ENCODE results near the gene PODNL1.
"Not testable (repeated sequence)": the region's sequence is repeated elsewhere in the genome, so short reads cannot be mapped to it uniquely, and the experiment has no call there.

The PODNL1 gene

DNA sequence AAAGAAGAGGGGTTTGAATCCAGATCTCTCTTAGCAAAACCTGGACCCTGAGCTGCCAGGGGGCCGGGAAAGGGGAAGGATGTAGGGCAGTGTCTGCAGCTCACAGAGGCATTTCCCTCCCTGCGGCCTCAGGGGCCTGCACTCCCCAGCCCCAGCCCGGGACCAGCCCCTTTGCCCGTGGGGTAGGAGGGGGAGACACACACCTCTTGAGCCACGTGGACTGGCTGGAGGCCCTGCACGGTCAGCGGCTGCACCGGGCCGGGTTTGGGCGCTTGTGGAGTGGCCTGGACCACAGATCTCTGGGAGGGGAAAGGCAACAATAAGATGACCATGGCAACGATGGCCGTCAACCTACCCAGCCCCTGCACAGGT, 41.0 kb upstream of the PODNL1 start:
- no peak for TF ChIP-seq ZNF274 (IDR thresholded peaks at IDR 0.05; ENCODE audit: low read depth, low read length)
- H3K4me3 ChIP-seq (ENCODE audit: low read length) = no peak overlapping the region

DNA sequence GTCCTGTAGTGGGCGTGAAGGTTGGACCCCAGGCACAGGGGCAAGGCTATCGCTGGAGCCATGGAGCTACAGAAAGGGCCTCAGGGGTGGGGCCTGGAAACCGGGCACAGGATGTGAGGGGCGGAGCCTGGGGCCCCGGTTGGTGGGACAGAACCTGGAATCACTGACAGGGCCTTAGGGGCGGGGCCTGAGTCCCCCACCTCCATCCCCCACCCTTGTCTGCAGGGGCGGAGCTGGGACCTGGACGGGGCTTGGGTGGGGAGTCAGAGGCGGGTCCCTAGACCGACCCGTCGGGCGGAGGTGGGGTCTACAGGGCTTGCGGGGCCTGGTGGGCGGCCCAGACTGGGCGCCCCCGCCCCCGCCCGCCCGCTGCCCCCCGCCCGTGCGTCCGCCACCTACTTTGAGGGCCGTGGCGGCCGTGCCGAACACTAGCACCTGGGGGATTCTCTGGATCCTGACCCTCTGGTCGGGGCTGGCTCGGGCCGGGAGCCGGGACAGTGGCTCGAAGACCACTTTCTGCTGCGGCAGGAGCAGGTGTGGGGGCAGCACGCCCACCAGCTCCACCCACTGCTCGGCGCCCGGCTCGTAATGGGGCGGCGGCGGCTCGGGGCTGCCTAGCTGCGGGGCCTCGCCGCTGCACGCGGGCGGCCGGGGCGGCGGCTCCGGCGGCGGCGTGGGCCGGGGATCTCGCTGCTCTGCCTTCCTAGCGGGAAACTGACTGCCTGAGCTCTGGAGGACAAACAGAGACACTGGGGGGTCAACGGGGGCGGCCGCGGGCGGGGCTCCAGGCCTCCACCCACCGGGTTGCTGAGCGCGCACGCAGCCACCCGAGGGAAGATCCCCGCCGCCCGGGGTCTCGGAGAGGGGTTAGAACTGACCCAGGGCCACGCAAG, 40.4 kb upstream of the PODNL1 start:
- TF ChIP-seq ZNF274 (IDR thresholded peaks at IDR 0.05; ENCODE audit: low read depth, low read length) = no peak
- H3K4me3 ChIP-seq (ENCODE audit: low read length) = no peak overlapping the region

DNA sequence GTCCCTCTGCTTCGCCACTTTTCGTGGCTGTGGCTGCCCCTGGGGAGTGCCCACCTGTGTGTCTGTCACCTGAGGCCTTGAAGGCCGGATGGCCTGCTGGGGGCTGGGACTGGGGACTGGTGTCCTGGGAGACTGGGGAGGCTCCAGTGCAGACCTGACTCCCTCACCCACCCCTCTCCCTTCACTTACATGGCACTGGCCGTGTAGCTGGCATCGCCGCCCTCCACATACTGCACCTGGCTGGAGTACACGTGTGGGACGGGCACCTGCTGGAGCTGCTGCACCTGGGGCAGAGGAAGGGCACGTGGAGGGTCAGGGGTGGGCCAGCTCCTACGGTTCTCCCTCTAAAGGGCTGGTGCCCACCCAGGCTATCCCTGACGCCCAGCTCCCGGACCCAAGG, 39.6 kb upstream of the PODNL1 start:
- TF ChIP-seq ZNF274 (IDR thresholded peaks at IDR 0.05; ENCODE audit: low read depth, low read length) = no peak
- H3K4me3 ChIP-seq (ENCODE audit: low read length) = no peak overlapping the region

DNA sequence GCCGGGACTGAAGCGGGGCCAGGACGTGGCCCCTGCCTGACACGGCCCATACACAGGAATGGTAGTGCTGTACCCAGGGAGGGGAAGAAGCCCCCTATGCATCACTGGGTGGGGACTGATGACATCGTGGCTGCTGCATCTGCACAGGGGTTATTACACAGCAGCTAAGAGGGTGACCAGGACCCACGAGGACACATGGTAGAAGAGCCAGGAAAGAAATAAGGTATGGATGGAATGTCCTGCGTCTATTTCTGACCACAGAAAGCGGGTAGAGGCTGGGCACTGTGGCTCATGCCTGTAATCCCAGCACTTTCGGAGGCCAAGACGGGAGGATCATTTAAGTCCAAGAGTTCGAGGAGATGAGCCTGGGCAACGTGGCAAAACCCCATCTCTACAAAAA, 38.2 kb upstream of the PODNL1 start:
- no peak for TF ChIP-seq ZNF274 (IDR thresholded peaks at IDR 0.05; ENCODE audit: low read depth, low read length)
- H3K4me3 ChIP-seq (ENCODE audit: low read length) = no peak overlapping the region

DNA sequence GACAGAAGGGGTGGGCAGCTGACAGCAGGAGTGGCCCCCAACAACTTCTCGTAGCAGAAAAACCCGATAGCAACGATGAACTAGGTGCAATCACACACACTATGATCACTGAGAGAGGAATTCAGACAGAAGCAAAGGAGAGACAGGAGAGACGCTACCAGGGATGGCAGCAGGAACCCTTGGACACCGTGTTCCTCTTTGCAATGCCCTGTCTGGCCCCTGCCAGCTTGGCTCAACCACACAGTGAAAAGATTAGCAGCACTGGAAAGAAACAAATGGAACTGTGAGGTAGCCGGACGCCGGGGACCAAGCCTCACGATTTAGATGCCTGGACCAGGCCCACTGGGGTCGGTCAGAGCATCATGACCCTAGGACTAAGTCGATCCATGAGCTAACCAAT, 37.7 kb upstream of the PODNL1 start:
- no peak overlapping the region for H3K4me3 ChIP-seq (ENCODE audit: low read length)
- TF ChIP-seq ZNF274 (IDR thresholded peaks at IDR 0.05; ENCODE audit: low read depth, low read length) = no peak

DNA sequence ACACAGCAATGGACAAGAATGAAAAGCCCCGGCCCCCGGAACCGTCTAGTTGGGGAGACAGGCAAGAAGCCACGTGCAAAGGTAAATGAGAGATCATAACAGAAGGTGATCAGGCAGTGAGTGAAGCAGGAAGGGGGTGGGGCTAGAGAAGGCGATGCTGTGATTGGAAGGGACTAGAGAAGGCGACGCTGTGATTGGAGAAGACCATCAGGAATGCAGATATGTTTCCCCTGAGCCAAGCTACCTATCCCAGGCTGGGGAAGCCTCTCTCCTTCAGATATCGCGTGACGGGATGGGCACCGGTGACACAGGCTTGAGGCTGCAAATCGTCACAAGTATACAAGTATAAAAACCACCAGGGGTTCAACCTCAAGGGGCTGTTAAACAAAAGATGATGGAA, 35.9 kb upstream of the PODNL1 start:
- no peak for TF ChIP-seq ZNF274 (IDR thresholded peaks at IDR 0.05; ENCODE audit: low read depth, low read length)

DNA sequence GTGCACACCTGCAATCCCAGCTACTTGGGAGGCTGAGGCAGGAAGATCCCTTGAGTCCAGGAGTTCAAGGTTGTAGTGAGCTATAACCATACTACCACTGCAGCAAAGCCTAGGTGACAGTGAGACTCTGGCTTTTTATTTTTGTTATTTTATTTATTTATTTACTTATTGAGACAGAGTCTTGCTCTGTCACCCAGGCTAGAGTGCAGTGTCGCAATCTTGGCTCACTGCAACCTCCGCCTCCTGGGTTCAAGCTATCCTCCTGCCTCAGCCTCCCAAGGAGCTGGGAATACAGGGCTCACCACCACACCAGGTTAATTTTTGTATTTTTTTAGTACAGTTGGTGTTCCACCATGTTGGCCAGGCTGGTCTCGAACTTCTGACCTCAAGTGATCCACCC, 35.3 kb upstream of the PODNL1 start:
- not testable (repeated sequence) for H3K4me3 ChIP-seq (ENCODE audit: low read length)

More for the DNA sequence above, 35.9 kb upstream of the PODNL1 start:
- no peak overlapping the region for H3K4me3 ChIP-seq (ENCODE audit: low read length)

DNA sequence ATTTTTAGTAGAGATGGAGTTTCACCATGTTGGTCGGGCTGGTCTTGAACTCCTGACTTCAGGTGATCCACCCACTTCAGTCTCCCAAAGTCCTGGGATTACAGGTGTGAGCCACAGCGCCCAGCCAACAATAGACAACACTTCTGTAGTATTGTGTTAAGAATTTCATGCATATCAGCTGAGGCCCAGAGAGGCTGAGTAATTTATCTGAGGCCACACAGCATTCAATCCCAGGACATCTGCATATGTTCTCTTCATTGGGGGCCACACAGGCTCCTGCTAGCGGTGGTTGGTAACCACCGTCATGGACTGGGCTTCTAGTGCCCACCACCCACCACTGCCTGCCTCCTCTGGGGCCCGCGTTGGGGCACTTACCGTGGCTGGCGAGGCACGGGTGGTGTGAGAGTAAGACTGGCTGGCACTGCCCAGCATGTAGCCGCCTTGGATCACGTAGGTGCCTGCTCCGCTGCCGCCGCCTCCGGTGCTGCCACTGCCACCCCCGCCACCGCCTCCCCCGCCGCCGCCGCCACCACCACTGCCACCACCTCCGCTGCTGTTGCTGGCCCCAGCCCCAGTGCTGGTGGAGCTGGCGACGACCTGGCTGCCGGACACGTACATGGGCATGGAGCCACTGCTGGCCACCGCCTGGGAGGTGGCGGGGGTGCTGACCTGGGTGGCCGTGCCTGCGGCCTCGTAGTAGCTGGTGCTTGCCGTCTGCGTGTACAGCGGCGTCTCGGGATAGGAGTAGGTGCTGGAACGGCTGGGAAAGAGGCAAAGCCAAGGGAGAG, 34.3 kb upstream of the PODNL1 start:
- no peak overlapping the region for H3K4me3 ChIP-seq (ENCODE audit: low read length)
- no peak for TF ChIP-seq ZNF274 (IDR thresholded peaks at IDR 0.05; ENCODE audit: low read depth, low read length)

DNA sequence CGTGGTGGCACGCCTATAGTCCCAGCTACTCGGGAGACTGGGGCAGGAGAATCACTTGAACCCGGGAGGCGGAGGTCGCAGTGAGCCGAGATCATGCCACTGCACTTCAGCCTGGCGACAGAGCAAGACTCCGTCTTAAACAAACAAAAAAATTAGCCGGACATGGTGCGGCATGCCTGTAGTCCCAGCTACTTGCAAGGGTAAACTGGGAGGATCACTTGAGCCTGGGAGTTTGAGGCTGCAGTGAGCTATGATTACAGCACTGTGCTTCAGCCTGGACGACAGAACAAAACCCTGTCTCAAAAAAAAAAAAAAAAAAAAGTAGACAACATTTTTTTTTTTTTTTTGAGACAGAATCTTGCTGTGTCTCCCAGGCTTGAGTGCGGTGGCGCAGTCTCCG, 33.7 kb upstream of the PODNL1 start:
- H3K4me3 ChIP-seq (ENCODE audit: low read length) = not testable (repeated sequence)

DNA sequence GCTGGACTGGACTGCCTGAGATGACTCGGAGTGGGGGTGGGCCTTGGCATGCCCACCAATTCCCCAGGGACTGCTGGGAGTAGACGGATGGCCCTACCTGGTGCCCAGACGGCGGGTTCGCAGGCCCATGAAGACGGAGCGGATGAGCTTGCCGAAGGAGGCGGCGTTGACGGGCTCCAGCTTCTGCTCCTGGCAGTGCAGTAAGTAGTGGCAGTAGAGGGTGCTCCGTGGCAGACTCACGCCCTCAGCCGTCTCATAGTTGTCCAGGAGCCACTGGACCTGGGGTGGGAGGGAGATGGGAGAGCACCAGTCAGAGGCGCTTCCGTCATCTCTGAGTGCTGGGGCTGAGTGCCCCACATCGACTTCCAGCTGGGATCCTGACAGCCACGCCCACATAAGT, 31.7 kb upstream of the PODNL1 start:
- no peak for TF ChIP-seq ZNF274 (IDR thresholded peaks at IDR 0.05; ENCODE audit: low read depth, low read length)
- no peak overlapping the region for H3K4me3 ChIP-seq (ENCODE audit: low read length)

DNA sequence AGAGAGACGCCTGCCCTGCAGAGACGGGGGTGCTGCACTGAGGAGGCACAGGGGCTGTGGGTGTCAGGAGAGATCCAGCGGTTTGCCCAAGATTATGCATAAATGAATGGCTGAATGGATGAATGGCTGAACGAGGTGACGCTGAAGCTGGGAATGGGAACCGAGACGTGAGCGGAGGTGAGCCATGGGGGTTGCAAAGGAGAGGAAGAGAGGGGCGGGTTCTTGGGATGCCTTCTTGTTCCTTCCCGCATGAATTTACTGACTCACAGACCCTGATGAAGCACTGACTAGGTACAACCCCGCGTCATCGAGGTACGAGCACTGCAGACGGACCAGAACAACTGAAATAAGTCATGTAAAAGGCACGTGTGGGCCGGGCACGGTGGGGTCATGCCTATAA, 30.8 kb upstream of the PODNL1 start:
- TF ChIP-seq ZNF274 (IDR thresholded peaks at IDR 0.05; ENCODE audit: low read depth, low read length) = no peak
- H3K4me3 ChIP-seq (ENCODE audit: low read length) = no peak overlapping the region

DNA sequence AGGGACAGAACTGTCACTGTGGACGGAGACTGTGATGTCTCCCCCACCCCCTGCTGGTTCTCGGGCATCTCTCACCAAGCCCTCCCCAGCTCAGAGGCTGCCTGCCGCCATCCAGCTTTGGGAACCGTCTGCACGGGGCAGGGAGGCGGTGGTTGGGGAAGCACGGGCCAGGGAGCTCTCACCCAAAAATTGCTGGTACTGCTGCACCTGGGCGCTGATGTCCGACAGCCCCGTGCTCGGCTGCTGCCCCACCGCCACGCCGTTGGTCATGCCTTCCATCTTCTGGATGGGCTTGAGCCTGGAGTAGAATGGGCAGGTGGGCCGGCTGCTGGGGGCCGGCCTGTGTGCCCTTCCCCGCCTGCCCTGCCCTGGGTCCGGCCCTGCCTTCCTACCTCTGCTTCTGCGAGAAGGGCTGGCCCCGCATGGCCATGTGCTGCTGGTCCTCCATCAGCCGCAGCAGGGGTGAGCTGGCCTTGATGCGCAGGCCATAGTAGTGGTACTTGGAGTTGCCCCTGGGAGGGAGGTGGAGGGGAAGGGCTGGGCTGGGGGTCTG, 30.2 kb upstream of the PODNL1 start:
- H3K4me3 ChIP-seq (ENCODE audit: low read length) = no peak overlapping the region
- no peak for TF ChIP-seq ZNF274 (IDR thresholded peaks at IDR 0.05; ENCODE audit: low read depth, low read length)

DNA sequence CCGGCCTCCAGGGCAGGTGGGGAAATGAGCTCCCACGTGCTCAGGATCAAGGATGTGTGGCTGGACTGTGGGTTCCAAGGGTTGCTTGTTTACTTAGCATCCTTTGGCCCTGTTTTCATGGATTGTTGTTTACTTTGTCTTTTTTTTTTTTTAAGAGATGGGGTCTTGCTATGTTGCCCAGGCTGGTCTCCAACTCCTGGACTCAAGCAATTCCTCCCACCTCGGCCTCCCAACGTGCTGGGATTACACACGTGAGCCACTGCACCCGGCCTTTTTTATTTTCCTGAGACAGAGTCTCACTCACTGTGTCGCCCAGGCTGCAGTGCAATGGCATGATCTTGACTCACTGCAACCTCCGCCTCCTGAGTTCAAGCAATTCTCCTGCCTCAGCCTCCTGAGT, 29.0 kb upstream of the PODNL1 start:
- H3K4me3 ChIP-seq (ENCODE audit: low read length) = not testable (repeated sequence)

DNA sequence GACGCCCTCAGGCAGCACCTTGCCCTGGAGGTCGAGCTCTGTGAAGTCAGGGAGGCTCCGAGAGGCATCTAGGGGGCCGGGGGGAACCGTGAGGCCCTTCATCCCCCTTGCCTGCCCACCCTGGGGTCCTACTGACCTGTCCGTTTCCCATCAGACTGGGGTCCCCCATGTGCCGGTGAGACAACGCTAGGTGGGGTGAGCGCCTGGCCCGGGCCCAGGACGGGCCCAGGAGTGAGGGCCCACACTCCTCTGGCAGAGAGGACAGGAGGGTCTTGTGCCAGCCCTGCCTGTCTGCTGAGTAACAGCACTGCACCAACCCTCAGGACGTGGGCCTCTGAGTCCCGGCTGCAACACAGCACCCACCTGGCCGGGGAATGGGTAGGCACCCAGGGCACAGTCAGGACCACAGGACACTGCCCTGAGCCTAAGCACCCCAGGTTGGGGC, 28.5 kb upstream of the PODNL1 start:
- H3K4me3 ChIP-seq (ENCODE audit: low read length) = no peak overlapping the region
- no peak for TF ChIP-seq ZNF274 (IDR thresholded peaks at IDR 0.05; ENCODE audit: low read depth, low read length)

Measured in GM08714 (cell line).